Heart right ventricle (tissue), 16 donors: Measurements from ENCODE around the gene DROSHA. TPM values are rescaled to one million over a fixed set of nuclear protein-coding genes. Genes with fewer than 3 reads are reported as not detected.
"Not testable (repeated sequence)": the region's sequence is repeated elsewhere in the genome, so short reads cannot be mapped to it uniquely, and the experiment has no call there.

Experiments used
- ATAC-seq, 8 donors: fragments of 200-7000 bp; cut with Tn5 transposase; one replicate each; pipeline ENCODE4 v1.9.1; 2020; ENCODE audit warnings: mild to moderate bottlenecking in 8 of 8, moderate library complexity in 8 of 8, moderate number of reproducible peaks in 1 of 8
- DNase-seq, 2 donors: peaks; one replicate each; pipeline ENCODE4 v3.0.0-alpha.2; 2020
- H3K27ac ChIP-seq, 10 donors: fragments of 200-600 bp; sonication (generic) in 2 of 10; one replicate each; pipeline versions ENCODE4 v1.5.0 to v1.8.0; 2020 to 2022; ENCODE audit warnings: mild to moderate bottlenecking in 3 of 10
- H3K27me3 ChIP-seq, 7 donors: fragments of 200-600 bp; one replicate each; pipeline ENCODE4 v1.8.0; 2021 to 2022; ENCODE audit warnings: mild to moderate bottlenecking in 2 of 7
- H3K36me3 ChIP-seq, 9 donors: fragments of 200-600 bp; sonication (generic) in 1 of 9; one replicate each; pipeline versions ENCODE4 v1.5.0 to v1.8.0; 2020 to 2022; ENCODE audit warnings: mild to moderate bottlenecking in 2 of 9
- H3K4me1 ChIP-seq, 9 donors: fragments of 200-600 bp; sonication (generic) in 1 of 9; one replicate each; pipeline versions ENCODE4 v1.5.0 to v1.8.0; 2020 to 2022; ENCODE audit warnings: mild to moderate bottlenecking in 4 of 9
- H3K4me3 ChIP-seq, 10 donors: fragments of 200-600 bp; sonication (generic) in 2 of 10; one replicate each; pipeline versions ENCODE4 v1.5.0 to v1.8.0; 2020 to 2022; ENCODE audit warnings: mild to moderate bottlenecking in 7 of 10, moderate library complexity in 2 of 10
- H3K9me3 ChIP-seq, 11 donors: fragments of 200-600 bp in 10 of 11; sonication (generic) in 2 of 11; one replicate each; pipeline versions ENCODE4 v1.5.0 to v1.8.0; 2013 to 2022; ENCODE audit warnings: mild to moderate bottlenecking in 2 of 11, control low read depth in 1 of 11, moderate library complexity in 1 of 11
- WGBS, 2 donors: extraction: QIAGEN DNeasy Blood & Tissue Kit; methylation state at CpG; one replicate each; pipeline ENCODE4 v1.1.7; 2013; ENCODE audit warnings: inconsistent platforms in 1 of 2; 5-methylcytosine and 5-hydroxymethylcytosine counted together
- intact Hi-C, 10 donors: fragments of 100-400 bp; cut with DNase I; formaldehyde crosslinking; loops; one replicate each; pipeline versions ENCODE4 v1.11.1 to v1.14.2; 2022
- polyA plus RNA-seq, 2 donors: library from polyadenylated mRNA; stranded (reverse); fragments of 200-250 nt; gene quantifications; one replicate each; pipeline ENCODE4 v1.2.3, GENCODE V29; 2013
- total RNA-seq, 10 donors: library from RNA; stranded (reverse); fragmentation: NEBNext Ultra II Directional in 3 of 10; extraction: Animal tissue kit (Norgen Biotek cat#: 25700) in 3 of 10; gene quantifications; one replicate each; pipeline versions ENCODE4 v1.2.1 to v1.2.4, GENCODE V29; 2021 to 2023
- TF ChIP-seq, protein P1 (sequence below), 9 donors: fragments of 200-600 bp; sonication (generic) in 2 of 9; IDR thresholded peaks; one replicate each; pipeline versions ENCODE4 v1.5.0 to v1.8.0; 2021 to 2022; ENCODE audit warnings: antibody characterized with exemption in 9 of 9, mild to moderate bottlenecking in 5 of 9, moderate library complexity in 1 of 9
- donor health status: Arrhythmogenic right ventricular cardiomyopathy.
- donor health status: ischemic (EF 13 %, LVEDD 7.1; RV severe dilation, severe dysfunction).
- donor health status: healthy with polysubstance abuse.
- donor health status: DM: no; HTN: yes; CAD: no.
- donor health status: DM: no; HTN: no; CAD: no.
- donor health status: ischemic (EF 25% LVEDD 6.9; RV normal size, moderate dysfunction).
- donor health status: ischemic (EF 25% LVEDD 5.7; RV mildly dilated, moderate dysfunction).
- donor health status: healthy.
- donor health status: DM: yes; HTN: yes; CAD: no.
- donor health status: Ischemic cardiomyopathy.
- donor health status: ischemic (EF 35%, LVEDD 5.7; RV mildly dilated, moderate dysfunction).
- donor health status: nonischemic (EF 11% LVEDD 7.7; RV severe dilation, severe dysfunction).
- donor health status: DM: yes; HTN: yes; CAD: no.
- donor health status: PGD.
- donor health status: ischemic (EF 29% LVEDD 5.4; RV normal size, mild dysfunction).
- donor health status: nonischemic (EF 23%, LVEDD 6.1; RV moderate dilation, normal function).

DROSHA gene
- total and polyA plus RNA-seq, 12 donors, result 29.8 to 47.6 (median 36.2) TPM

DNA sequence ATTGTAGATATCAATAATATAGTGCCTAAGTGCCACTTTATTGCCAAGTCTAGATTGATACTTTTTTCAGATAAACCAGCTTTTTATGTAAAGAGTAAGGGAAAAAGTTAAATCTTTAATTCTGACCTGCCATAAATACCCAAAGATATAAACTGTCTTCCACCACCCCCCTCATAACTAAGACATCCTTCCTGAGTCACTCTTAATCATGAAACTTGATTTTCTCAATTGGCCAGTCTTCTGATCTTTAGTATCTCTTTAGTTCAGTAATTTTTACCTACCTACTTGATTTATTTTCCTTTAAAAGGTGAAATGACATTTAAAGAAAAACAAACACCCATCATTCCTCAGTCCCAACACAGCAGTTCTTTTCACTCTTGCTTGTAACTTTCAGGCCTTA is 22.0 kb upstream of the DROSHA start:
- TF ChIP-seq, protein P1, sequence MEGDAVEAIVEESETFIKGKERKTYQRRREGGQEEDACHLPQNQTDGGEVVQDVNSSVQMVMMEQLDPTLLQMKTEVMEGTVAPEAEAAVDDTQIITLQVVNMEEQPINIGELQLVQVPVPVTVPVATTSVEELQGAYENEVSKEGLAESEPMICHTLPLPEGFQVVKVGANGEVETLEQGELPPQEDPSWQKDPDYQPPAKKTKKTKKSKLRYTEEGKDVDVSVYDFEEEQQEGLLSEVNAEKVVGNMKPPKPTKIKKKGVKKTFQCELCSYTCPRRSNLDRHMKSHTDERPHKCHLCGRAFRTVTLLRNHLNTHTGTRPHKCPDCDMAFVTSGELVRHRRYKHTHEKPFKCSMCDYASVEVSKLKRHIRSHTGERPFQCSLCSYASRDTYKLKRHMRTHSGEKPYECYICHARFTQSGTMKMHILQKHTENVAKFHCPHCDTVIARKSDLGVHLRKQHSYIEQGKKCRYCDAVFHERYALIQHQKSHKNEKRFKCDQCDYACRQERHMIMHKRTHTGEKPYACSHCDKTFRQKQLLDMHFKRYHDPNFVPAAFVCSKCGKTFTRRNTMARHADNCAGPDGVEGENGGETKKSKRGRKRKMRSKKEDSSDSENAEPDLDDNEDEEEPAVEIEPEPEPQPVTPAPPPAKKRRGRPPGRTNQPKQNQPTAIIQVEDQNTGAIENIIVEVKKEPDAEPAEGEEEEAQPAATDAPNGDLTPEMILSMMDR (IDR thresholded peaks at IDR 0.05), result no peak
- Histone ChIP-seq H3K27me3 (no peaks in the 10 kb centered on the region), H3K4me3 (no peak overlapping the region), H3K36me3 (peaks cover 0 to 89% (median 33%) of the 10 kb centered on the region in 9 donors), H3K9me3 (no peaks in the 10 kb centered on the region), H3K27ac (no peak overlapping the region), H3K4me1 (no peaks in the 10 kb centered on the region)
- ATAC-seq (no peak), DNase-seq (no peak)
- intact Hi-C loops, result no loop called here

- DNase-seq, result no peak
- Histone ChIP-seq H3K4me1 (no peaks in the 10 kb centered on the region), H3K4me3 (no peak overlapping the region), H3K27me3 (no peaks in the 10 kb centered on the region), H3K27ac (no peak overlapping the region), H3K36me3 (peaks cover 0 to 100% (median 41%) of the 10 kb centered on the region in 9 donors), H3K9me3 (no peaks in the 10 kb centered on the region)
- TF ChIP-seq, protein P1 (IDR thresholded peaks at IDR 0.05), result no peak
- no peak for ATAC-seq
- 94 to 96% methylated on average over 3 of the region's 3 CpGs for WGBS, 2 donors
- intact Hi-C loops, result no loop called here
Measured at GRCh38 chr5:31551878-31552277, 20.0 kb upstream of the DROSHA start.

GRCh38 chr5:31549114-31549513 is 17.2 kb upstream of the DROSHA start:
- H3K4me1 ChIP-seq, H3K4me3 ChIP-seq, intact Hi-C loops, H3K27ac ChIP-seq, H3K9me3 ChIP-seq, H3K27me3 ChIP-seq, DNase-seq, ATAC-seq: not testable (repeated sequence)
- peaks cover 0 to 100% (median 44%) of the 10 kb centered on the region in 9 donors for H3K36me3 ChIP-seq
- 92 to 97% methylated on average over 2 of the region's 2 CpGs for WGBS, 2 donors

GRCh38 chr5:31537851-31538250 is 6.0 kb upstream of the DROSHA start:
- H3K9me3 ChIP-seq, result no peaks in the 10 kb centered on the region
- H3K4me3 ChIP-seq, result no peak overlapping the region
- 68 to 72% methylated on average over 4 of the region's 4 CpGs for WGBS, 2 donors
- H3K36me3 ChIP-seq, result peaks cover 0 to 93% (median 70%) of the 10 kb centered on the region in 9 donors
- intact Hi-C loops, result no loop called here
- DNase-seq (no peak), ATAC-seq (no peak)
- peaks cover 0 to 17% (median 11%) of the 10 kb centered on the region in 9 donors for H3K4me1 ChIP-seq
- no peak overlapping the region for H3K27ac ChIP-seq
- TF ChIP-seq, protein P1 (IDR thresholded peaks at IDR 0.05), result no peak
- no peaks in the 10 kb centered on the region for H3K27me3 ChIP-seq

- peaks cover 0 to 18% (median 13%) of the 10 kb centered on the region in 9 donors for H3K4me1 ChIP-seq
- H3K27ac ChIP-seq, result no peak overlapping the region
- no peaks in the 10 kb centered on the region for H3K27me3 ChIP-seq
- TF ChIP-seq, protein P1 (IDR thresholded peaks at IDR 0.05), result no peak
- peaks cover 0 to 88% (median 65%) of the 10 kb centered on the region in 9 donors for H3K36me3 ChIP-seq
- DNase-seq (no peak), ATAC-seq (no peak)
- no peaks in the 10 kb centered on the region for H3K9me3 ChIP-seq
- intact Hi-C loops, result no loop called here
- H3K4me3 ChIP-seq, result no peak overlapping the region
Measured at GRCh38 chr5:31537349-31537748, 5.5 kb upstream of the DROSHA start.
